ENCODE data around the gene PIGR. TPM values are rescaled to one million over a fixed set of nuclear protein-coding genes. Genes with fewer than 3 reads are reported as not detected.

Gene PIGR
- total RNA-seq, 1 experiment from 2014 or later: 2.6 TPM

DNA sequence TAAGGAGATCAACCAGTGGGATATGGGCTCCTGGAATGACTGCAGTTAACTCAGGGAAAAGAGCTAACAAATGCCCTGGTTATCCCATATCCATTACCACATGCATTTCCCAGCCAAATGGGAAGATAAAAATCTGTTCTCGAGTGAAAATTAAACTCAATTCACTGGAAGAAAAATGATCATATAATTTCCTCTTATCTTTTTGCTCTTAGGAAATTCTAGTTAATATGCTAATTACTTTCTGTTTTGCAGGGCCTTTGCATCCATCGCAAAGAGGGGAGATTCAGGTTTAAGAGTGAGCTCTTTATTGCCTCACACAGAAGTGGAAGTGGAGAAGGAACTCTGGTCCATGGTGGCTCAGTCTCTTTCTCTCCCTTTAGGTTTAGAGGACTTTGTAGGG lies 52.9 kb downstream of the PIGR start:
- BruUV-seq (replicated peaks): no TSS peak
- H3K4me1 ChIP-seq (ENCODE audit: control insufficient read depth in 1 of 2, insufficient read depth in 2 of 2, low read length in 2 of 2): peaks cover 4 to 11% of the 10 kb centered on the region in 2 experiments

DNA sequence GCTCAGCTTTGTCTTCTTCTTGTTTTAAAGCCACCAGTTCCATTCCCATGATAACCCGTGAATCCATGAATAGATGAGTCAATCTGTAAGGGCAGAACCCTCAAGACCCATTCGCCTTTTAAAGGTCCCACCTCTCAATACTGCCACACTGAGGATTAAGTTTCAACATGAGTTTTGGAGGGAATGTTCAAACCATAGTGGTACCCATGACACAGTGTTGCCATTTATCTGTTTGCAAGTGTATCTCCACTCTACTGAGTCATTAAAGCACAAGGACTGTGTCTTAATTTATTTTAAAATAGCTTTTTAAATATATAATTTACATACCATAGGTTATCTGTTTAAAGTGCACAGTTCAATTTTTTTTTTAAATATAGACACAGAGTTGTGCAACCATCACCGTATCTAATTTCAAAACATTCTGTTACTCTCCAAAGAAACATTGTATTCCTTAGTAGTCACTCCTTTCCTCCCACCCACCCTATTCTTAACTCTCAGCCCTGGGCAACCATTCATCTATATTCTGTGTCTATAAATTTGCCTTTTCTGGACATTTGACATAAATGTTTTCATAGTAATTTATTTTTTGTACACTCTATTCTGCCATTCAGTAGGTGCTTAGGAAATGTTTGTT lies 53.8 kb downstream of the PIGR start:
- POLR2A ChIA-PET: no interaction called here
- Histone ChIP-seq H3K4me3 (replicated peaks in 1 of 2; ENCODE audit: low read depth in 1 of 2, low read length in 2 of 2) (no peak overlapping the region), H3K9me2 (ENCODE audit: insufficient read depth) (no peaks in the 10 kb centered on the region), H3K27ac (ENCODE audit: low read depth, low read length) (no peak overlapping the region), H3K4me2 (ENCODE audit: low read length) (no peak overlapping the region), H3K79me2 (ENCODE audit: insufficient read depth, low read length) (no peaks in the 10 kb centered on the region), H3K9ac (ENCODE audit: low read length) (no peak overlapping the region), H3K27me3 (ENCODE audit: insufficient read depth, low read length) (no peaks in the 10 kb centered on the region), H3K36me3 (ENCODE audit: control insufficient read depth in 1 of 2, insufficient read depth in 2 of 2, low read length in 2 of 2) (no peaks in the 10 kb centered on the region), H3K4me1 (ENCODE audit: control insufficient read depth in 1 of 2, insufficient read depth in 2 of 2, low read length in 2 of 2) (peaks cover 0 to 6% of the 10 kb centered on the region in 2 experiments; a peak in 1 of 4 replicates), H4K20me1 (ENCODE audit: insufficient read depth) (no peaks in the 10 kb centered on the region), H2AFZ (ENCODE audit: low read depth, low read length, poor library complexity, severe bottlenecking) (no peak overlapping the region), H3K9me3 (ENCODE audit: control insufficient read depth in 1 of 2, insufficient read depth in 1 of 2, low read depth in 1 of 2, low read length in 2 of 2) (no peaks in the 10 kb centered on the region)
- RAD21 ChIA-PET (ENCODE audit: low non-redundant PET in 1 of 2, low total read pairs in 2 of 2, uncharacterized antibody in 2 of 2, unreplicated experiment in 2 of 2): no interaction called here
- CTCF ChIA-PET: no interaction called here
- TF ChIP-seq POLR2AphosphoS5 (IDR thresholded peaks at IDR 0.05; ENCODE audit: low read depth, low read length) (no peak), SP1 (IDR thresholded peaks at IDR 0.05; ENCODE audit: low read depth) (no peak), EGR1 (IDR thresholded peaks at IDR 0.05; ENCODE audit: low read depth) (no peak), TCF7L2 (IDR thresholded peaks at IDR 0.05; ENCODE audit: borderline replicate concordance, extremely low read depth, insufficient read depth, insufficient read length) (no peak), YY1 (IDR thresholded peaks at IDR 0.05; ENCODE audit: extremely low read depth, insufficient replicate concordance, low read depth, low read length) (no peak), CBX3 (IDR thresholded peaks at IDR 0.05; ENCODE audit: low read depth) (no peak), ZNF274 (IDR thresholded peaks at IDR 0.05; ENCODE audit: low read depth, low read length) (no peak), EZH2 (IDR thresholded peaks at IDR 0.05) (no peak), SRF (IDR thresholded peaks at IDR 0.05; ENCODE audit: low read depth) (no peak), POLR2A (IDR thresholded peaks at IDR 0.05; ENCODE audit: borderline replicate concordance, extremely low read depth, insufficient read depth, insufficient read length) (no peak), EZH2phosphoT487 (IDR thresholded peaks at IDR 0.05; ENCODE audit: borderline replicate concordance) (no peak), RAD21 (IDR thresholded peaks at IDR 0.05; ENCODE audit: low read depth) (no peak), ZFX (IDR thresholded peaks at IDR 0.05) (no peak)
- TF ChIP-seq, protein P1, sequence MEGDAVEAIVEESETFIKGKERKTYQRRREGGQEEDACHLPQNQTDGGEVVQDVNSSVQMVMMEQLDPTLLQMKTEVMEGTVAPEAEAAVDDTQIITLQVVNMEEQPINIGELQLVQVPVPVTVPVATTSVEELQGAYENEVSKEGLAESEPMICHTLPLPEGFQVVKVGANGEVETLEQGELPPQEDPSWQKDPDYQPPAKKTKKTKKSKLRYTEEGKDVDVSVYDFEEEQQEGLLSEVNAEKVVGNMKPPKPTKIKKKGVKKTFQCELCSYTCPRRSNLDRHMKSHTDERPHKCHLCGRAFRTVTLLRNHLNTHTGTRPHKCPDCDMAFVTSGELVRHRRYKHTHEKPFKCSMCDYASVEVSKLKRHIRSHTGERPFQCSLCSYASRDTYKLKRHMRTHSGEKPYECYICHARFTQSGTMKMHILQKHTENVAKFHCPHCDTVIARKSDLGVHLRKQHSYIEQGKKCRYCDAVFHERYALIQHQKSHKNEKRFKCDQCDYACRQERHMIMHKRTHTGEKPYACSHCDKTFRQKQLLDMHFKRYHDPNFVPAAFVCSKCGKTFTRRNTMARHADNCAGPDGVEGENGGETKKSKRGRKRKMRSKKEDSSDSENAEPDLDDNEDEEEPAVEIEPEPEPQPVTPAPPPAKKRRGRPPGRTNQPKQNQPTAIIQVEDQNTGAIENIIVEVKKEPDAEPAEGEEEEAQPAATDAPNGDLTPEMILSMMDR (IDR thresholded peaks at IDR 0.05 in 2 of 3, conservative IDR thresholded peaks at IDR 0.05 in 1 of 3; ENCODE audit: borderline replicate concordance in 1 of 3, insufficient read depth in 1 of 3, low read depth in 2 of 3, low read length in 2 of 3): no peak
- TF ChIP-seq, protein P2, sequence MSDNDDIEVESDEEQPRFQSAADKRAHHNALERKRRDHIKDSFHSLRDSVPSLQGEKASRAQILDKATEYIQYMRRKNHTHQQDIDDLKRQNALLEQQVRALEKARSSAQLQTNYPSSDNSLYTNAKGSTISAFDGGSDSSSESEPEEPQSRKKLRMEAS (IDR thresholded peaks at IDR 0.05): no peak
- intact Hi-C loops (cut with micrococcal nuclease): no loop called here
- DNase-seq (ENCODE audit: low read depth, low spot score): no peak
- no peak for ATAC-seq
- BruUV-seq (replicated peaks): no TSS peak

More for the DNA sequence above, 52.9 kb downstream of the PIGR start:
- H3K27me3 ChIP-seq (ENCODE audit: insufficient read depth, low read length): no peaks in the 10 kb centered on the region
- H3K4me3 ChIP-seq (replicated peaks in 1 of 2; ENCODE audit: low read depth in 1 of 2, low read length in 2 of 2): no peak overlapping the region
- ChIA-PET RAD21 (ENCODE audit: low non-redundant PET in 1 of 2, low total read pairs in 2 of 2, uncharacterized antibody in 2 of 2, unreplicated experiment in 2 of 2) (no interaction called here), CTCF (no interaction called here), POLR2A (no interaction called here)
- H4K20me1 ChIP-seq (ENCODE audit: insufficient read depth): no peaks in the 10 kb centered on the region
- no peaks in the 10 kb centered on the region for H3K36me3 ChIP-seq (ENCODE audit: control insufficient read depth in 1 of 2, insufficient read depth in 2 of 2, low read length in 2 of 2)
- no peak for ATAC-seq
- intact Hi-C loops (cut with micrococcal nuclease): no loop called here
- no peak overlapping the region for H3K4me2 ChIP-seq (ENCODE audit: low read length)
- TF ChIP-seq JUND (IDR thresholded peaks at IDR 0.05) (no peak), EZH2 (IDR thresholded peaks at IDR 0.05) (no peak)
- H3K27ac ChIP-seq (ENCODE audit: low read depth, low read length): no peak overlapping the region
- DNase-seq (ENCODE audit: low read depth, low spot score): no peak
- H3K9me3 ChIP-seq (ENCODE audit: control insufficient read depth in 1 of 2, insufficient read depth in 1 of 2, low read depth in 1 of 2, low read length in 2 of 2): no peaks in the 10 kb centered on the region
- no peaks in the 10 kb centered on the region for H3K79me2 ChIP-seq (ENCODE audit: insufficient read depth, low read length)
- no peak overlapping the region for H2AFZ ChIP-seq (ENCODE audit: low read depth, low read length, poor library complexity, severe bottlenecking)
- H3K9me2 ChIP-seq (ENCODE audit: insufficient read depth): no peaks in the 10 kb centered on the region
- no peak overlapping the region for H3K9ac ChIP-seq (ENCODE audit: low read length)

Measured in HCT116 (cell line).